Measurements from ENCODE around the gene E2F6. TPM values are rescaled to one million over a fixed set of nuclear protein-coding genes. Genes with fewer than 3 reads are reported as not detected.

Gene E2F6
- total and polyA plus RNA-seq, 9 of the 15 experiments (the other 6 are each of a cell fraction or from before 2014, with no cell fraction given): 13.6 to 33.9 (median 26.1) TPM

- TF ChIP-seq ZNF431 (CRISPR knock-in tag; IDR thresholded peaks at IDR 0.05): no peak
Observed at GRCh38 chr2:11446733-11447248, 19.2 kb downstream of the E2F6 start (continued).

DNA sequence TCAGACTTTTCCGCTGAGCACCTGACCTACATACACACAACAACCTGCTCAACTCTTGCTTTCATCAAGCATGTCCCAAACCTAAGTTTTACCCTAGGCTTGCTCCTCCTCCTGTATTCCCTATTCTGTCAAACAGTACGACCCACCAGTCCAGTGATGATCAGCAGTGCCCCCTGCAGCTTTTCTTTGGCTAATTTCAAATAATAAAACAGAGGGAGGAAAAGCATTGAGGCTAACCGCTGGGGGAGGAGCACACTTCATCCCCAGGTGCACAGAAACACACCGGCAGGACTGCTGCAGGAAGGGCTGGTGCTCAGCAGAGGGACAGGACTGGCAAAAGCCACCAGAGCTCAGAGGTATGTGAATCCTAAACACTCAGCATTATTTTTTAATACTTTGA, 21.2 kb downstream of the E2F6 start:
- in situ Hi-C loops (cut with MboI): no loop called here
- ChIA-PET CTCF (ENCODE audit: low intra/inter-chr PET ratio) (no interaction called here), POLR2A (no interaction called here)

More for the DNA sequence above, 21.2 kb downstream of the E2F6 start:
- H3K4me1 ChIP-seq (replicated peaks in 1 of 2; ENCODE audit: control insufficient read depth in 2 of 2, insufficient read depth in 2 of 2, low read length in 2 of 2): no peaks in the 10 kb centered on the region
- H3K9me3 ChIP-seq (replicated peaks; ENCODE audit: control insufficient read depth, insufficient read depth, low read depth, low read length): peaks cover 2% of the 10 kb centered on the region
- intact Hi-C loops (cut with micrococcal nuclease): no loop called here
- ATAC-seq: no peak
- DNase-seq (ENCODE audit: extremely low read depth in 1 of 4, low spot score in 3 of 4): no peak
- no peak overlapping the region for H3K4me2 ChIP-seq (ENCODE audit: insufficient read depth, low read length)
- peaks cover 69% of the 10 kb centered on the region for H3K36me3 ChIP-seq (ENCODE audit: control insufficient read depth, insufficient read depth, low read length)
- 93% methylated on average over 4 of the region's 4 CpGs for WGBS (ENCODE audit: insufficient coverage, low coverage, missing lambda C conversion rate)
- H2AFZ ChIP-seq (ENCODE audit: low read depth, low read length): no peak overlapping the region
- H4K20me1 ChIP-seq (replicated peaks; ENCODE audit: control insufficient read depth, insufficient read depth, low read length): no peaks in the 10 kb centered on the region
- H3K27me3 ChIP-seq (ENCODE audit: control insufficient read depth in 2 of 2, insufficient read depth in 2 of 2, low read length in 2 of 2): no peaks in the 10 kb centered on the region
- H3K9ac ChIP-seq (ENCODE audit: insufficient read depth in 1 of 2, low read depth in 2 of 2, low read length in 2 of 2): no peak overlapping the region
- no peak for FAIRE-seq
- no peaks in the 10 kb centered on the region for H3K79me2 ChIP-seq (ENCODE audit: control insufficient read depth, insufficient read depth, low read length)
- H3K4me3 ChIP-seq: no peak overlapping the region
- TSS peak; percentile 8 for BruUV-seq (replicated peaks)
- no peak for TF ChIP-seq GATAD2B (IDR thresholded peaks at IDR 0.05; ENCODE audit: borderline replicate concordance)
- no peak for TF ChIP-seq KLF13 (tag; IDR thresholded peaks at IDR 0.05; ENCODE audit: borderline replicate concordance, low read depth)
- no peak for TF ChIP-seq SAP30 (IDR thresholded peaks at IDR 0.05; ENCODE audit: borderline replicate concordance, insufficient read depth, low read depth, low read length, poor library complexity, severe bottlenecking)
- TF ChIP-seq TEAD1 (CRISPR knock-in tag; IDR thresholded peaks at IDR 0.05): no peak
- TF ChIP-seq MEIS2 (IDR thresholded peaks at IDR 0.05; ENCODE audit: partially characterized antibody): no peak
- no peak for TF ChIP-seq BDP1 (IDR thresholded peaks at IDR 0.05; ENCODE audit: insufficient read depth, insufficient read length)
- TF ChIP-seq ZNF316 (IDR thresholded peaks at IDR 0.05): 0 out of 2 replicates have a peak, but pooled peaks have one; percentile 9
- H3K27ac ChIP-seq (ENCODE audit: extremely low read depth, low read depth, low read length): no peak overlapping the region
- no peaks in the 10 kb centered on the region for H3K9me1 ChIP-seq (ENCODE audit: control insufficient read depth, insufficient read depth, low read length)

All from K562 (cell line).